ENCODE results near the gene RGS9BP.

GRCh38 chr19:32717496-32717895, 41.8 kb downstream of the RGS9BP start:
- TF ChIP-seq CTCF (IDR thresholded peaks at IDR 0.05) (no peak), POLR2A (IDR thresholded peaks at IDR 0.05) (no peak)
